Measurements from ENCODE around the gene TRIO.
A peak's percentile ranks its signal among the peaks of the same experiment; 100 is the strongest.

TRIO gene

DNA sequence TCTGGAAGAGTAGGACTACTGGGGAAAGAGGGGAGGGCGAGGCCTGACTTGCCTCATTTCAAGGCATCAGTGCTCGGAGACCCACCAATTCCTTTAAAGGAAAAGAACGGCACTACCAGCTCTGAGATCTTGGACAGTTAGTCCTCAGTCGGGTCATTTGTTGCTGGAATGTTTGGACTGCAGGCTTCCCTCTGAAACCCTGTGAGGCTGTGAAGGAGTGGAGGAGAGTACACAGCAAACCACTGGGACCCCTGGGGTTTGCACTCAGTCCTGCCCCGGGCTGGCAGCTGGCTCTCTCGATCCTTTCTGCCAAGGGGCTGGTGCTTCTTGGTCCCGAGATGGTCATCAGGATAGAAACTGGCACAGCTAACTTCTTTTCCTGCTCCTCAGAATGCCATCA is 194.5 kb downstream of the TRIO start:
- no peak for DNase-seq

DNA sequence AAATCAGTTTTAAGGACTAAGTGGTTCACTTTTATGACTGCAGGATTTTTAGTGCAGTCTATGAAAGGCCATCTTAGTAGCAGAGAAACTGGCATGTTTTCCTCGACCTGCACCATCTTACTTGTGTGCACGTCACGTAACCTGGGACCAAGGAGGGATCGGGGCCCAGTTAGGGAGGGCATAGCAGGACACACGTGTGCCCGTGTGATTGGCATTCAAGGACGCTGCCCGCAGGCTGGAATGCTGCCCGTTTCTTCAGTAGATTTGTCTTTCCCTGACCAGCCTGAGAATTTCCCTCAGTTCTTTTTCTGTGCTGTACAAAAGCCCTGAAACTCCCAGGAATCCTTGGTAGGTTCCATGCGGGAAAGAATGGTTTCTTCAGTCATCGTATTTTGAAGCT is 196.3 kb downstream of the TRIO start:
- DNase-seq: no peak

- no peak for DNase-seq
Observed at GRCh38 chr5:14341571-14342230, 198.6 kb downstream of the TRIO start.

DNA sequence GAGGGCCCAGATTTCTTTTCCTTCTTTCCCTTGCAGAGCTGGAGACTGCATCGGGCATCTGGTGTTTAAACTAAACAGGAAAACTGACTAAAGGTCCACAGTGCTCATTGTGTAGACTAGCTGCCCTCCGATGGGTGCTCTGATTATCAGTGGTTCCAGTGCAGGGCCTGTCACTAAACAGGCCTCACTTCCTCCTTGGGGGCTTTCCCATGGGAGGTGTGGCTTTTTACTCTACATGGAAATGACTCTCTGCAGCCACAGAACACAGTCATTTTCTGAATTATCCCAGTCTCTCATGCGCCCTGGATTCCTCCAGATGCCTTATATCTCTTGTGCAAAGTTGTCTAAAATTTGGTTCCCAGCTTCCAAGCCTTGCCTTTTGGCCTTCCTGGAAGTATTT is 199.2 kb downstream of the TRIO start:
- DNase-seq: no peak

- DNase-seq: no peak
Observed at GRCh38 chr5:14343376-14343775, 200.2 kb downstream of the TRIO start.

DNA sequence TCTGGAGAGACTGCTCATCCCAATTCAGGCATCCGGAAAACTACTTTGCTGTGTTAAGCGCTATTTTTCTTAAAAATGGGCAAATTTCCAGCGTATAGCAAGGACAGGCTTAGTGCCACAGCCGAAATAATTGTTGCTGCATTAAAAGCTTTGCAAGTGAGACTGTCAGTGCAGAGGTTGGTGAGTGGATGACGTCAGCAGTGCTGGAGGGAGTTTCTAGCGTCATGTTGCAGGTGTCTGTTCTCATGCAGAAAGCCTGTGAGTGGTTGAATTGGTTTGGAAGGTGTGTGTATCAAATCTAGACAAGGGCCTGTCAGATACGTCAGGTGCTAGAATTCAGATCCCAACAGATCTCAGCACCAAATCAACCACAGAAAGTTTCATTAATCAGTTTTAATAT is 204.4 kb downstream of the TRIO start:
- DNase-seq: no peak

DNA sequence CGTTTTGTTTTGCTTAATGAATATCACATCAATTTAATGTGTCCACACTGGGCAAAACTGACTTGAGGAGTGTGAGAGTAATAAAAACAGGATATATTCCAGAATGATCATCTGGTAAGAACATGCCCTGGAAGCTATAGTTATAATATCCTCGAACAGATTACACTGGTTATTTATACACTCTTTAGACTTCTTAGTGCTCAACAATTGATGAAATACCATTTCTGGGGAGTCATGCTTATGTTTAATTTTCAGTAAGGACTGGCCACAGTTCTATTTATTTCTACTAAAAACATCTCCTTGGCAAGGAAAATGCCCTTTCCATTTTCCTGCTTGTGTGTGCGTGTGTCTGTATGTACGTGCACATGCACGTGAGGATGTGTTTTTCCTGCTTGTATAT is 205.0 kb downstream of the TRIO start:
- DNase-seq: no peak

DNA sequence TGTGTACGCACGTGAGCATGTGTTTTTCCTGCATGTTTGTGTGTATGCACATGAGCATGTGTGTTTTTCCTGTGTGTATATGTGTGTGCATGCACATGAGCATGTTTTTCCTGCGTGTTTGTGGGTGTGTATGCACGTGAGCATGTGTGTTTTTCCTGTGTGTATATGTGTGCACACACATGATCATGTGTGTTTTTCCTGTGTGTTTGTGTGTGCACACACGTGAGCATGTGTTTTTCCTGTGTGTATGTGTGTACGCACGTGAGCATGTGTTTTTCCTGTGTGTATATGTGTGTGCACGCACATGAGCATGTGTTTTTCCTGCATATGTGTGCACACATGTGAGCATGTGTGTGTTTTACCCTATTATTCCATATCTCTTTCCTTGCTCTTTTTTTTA is 205.9 kb downstream of the TRIO start:
- DNase-seq: no peak

- no peak for DNase-seq
Observed at GRCh38 chr5:14351086-14351661, 208.0 kb downstream of the TRIO start.

- DNase-seq: peak; percentile 62
Observed at GRCh38 chr5:14351845-14352712, 208.9 kb downstream of the TRIO start.

DNA sequence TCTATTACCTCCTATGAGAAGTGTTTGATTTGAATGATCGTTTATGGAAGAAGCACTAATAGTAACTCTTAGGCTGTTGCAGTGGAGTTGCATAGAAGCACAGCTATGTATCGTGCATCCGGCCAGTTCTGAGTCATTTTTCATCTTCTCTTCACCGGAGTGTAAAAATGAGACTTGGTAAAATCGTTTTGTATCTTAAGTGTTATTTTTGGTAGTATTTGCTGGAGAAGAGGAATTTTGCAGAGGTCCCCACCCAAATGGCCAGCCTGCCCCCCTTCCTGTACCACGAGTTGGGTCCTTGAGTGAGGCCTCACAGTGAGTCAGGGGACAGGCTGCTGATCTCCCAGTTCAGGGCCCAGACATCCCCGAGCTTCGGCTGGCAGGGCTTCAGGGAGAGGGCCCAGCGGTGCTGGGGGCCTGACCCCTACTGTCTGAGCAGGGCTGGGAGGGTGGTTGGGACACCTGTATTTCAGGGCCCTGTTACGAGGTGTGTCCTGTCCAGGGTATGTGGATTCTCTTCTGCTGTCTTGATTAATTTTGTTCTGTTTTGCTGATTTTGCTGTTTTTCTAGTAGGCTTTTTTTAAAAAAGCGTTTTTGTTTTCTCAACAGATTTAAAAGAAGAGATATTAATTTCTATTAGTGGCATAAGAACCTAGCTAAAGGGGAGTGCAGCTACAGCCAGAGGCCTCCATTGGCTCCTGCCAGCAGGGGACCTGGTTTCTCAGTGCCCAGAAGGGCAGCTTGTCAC is 210.8 kb downstream of the TRIO start:
- DNase-seq: no peak

DNA sequence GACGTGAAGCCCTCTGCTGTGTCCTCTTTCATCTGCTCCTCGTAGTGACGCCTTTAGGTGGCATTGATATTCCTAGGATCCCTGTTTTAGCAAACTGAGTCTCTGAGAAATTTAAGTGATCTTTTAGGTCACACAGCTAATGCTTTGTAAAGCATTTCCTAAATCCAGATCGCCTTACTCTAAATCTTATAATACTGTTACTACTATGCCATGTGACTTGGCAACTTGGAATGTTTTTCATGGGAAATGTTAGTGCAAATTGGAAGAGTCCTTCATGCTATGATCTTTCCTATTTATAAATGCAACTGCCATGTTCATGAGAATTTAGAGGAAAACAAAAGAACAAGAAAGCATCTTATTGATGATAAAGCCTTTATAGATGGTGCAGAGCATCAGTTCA is 212.2 kb downstream of the TRIO start:
- no peak for DNase-seq

- no peak for DNase-seq
Observed at GRCh38 chr5:14356305-14356704, 213.2 kb downstream of the TRIO start.

DNA sequence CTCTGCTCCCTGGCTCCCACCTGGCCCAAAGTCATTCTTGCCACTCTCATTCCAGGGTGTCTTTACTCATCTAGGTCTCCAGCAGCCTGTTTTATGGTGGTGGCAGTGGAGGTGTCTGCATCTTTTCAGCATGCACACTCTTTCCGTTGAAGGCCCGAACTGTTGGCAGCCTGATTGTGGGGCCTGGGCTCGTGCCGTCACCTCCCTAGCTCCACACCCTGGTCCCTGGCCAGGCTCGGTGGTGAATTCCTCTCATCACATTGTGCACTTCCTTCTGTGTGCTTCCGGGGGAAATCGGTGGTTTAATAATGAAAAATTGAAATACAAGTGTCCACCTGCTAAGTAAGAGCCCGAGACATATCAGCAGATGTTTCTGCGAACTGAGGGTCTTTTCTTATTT is 214.3 kb downstream of the TRIO start:
- no peak for DNase-seq

DNA sequence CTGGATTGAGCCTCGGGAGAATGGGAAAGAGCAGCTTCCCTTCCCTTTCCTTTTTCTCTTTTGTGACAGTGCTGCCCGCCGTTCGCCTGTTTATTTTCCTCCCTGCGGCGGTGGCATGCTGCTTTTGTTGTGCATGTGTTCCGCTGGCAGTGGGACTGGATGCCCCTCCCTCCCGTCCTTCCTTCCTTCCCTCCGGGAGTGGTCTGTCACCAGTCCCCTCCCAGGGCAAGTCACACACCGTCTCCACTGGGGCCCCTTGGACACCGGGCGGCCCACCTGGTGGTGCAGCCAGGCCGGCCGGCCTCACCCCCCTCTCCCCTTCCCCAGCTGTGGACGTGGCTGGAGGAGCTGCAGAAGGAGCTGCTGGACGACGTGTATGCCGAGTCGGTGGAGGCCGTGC is 214.7 kb downstream of the TRIO start:
- no peak for DNase-seq

- DNase-seq: no peak
Observed at GRCh38 chr5:14358536-14358935, 215.4 kb downstream of the TRIO start.

- no peak for DNase-seq
Observed at GRCh38 chr5:14359069-14360043, 216.2 kb downstream of the TRIO start.

GRCh38 chr5:14362491-14362890 is 219.3 kb downstream of the TRIO start:
- DNase-seq: no peak

DNA sequence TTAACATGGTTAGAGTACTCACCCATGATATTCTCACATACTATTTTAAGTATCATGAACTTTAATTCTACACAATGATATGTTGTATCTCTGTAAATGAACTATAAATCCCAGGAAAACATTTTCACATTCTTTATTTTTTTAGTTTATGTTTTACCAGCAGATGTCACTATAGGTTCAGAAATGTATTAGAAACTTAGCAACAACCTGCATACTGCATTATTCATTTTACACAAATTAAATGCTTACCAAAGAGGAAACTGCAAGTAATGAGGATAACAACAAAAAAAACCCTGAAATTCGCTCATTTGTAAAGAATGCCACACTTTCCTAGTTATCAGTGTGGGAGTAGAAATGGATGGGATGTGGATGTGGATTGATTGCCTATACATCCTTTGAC is 221.0 kb downstream of the TRIO start:
- DNase-seq: no peak

DNA sequence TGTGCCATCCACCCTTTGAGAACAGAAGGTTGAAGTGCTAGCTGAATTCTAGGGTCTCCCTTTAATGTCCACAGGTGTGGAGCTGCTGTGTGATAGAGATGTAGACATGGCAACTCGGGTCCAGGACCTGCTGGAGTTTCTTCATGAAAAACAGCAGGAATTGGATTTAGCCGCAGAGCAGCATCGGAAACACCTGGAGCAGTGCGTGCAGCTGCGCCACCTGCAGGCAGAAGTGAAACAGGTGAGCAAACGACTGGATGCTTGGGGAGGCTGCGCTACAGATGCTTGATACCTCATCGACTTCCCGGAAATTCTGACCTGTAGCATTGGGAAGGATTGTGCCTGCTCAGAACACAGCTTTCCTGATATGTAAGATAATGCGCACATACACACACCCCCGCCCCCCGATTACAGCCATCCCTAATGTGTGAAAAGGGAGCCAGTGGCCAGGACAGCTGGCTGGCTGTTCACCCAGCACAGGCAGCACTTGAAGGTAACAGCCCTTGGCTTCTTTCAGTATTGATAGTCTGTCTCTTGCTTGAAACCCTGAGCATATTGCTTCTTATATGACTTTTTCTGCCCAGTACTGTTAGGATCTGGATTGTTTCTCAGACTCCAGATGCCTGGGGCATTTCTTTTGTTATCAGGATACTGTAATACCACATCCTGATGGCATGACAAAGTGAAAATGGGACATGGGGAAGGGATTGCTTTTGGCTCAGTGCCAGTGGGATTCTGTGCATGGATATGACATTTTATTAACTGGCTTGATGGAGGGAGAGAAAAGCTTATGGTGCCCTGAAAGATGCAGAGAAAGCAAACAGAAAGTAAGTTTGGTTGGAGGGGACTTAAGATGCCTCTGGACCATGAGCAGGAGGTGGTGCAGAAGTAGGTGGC is 221.7 kb downstream of the TRIO start:
- DNase-seq: no peak

GRCh38 chr5:14365831-14366430 is 222.8 kb downstream of the TRIO start:
- no peak for DNase-seq

Data from stimulated activated CD4-positive, alpha-beta T cell treated with anti-CD3 and anti-CD28 coated beads, Interleukin-1b, Interleukin-23, amount 100 ng/mL, for 48 hours (primary cell).